Spleen (tissue), 11 donors: ENCODE results near the gene AK8. TPM values are rescaled to one million over a fixed set of nuclear protein-coding genes. Genes with fewer than 3 reads are reported as not detected.

Experiments
- DNase-seq: peaks from one replicate; pipeline ENCODE4 v3.0.0-alpha.2; 2020
- H3K27ac ChIP-seq, 8 donors: fragments of 200-600 bp; sonication (generic) in 7 of 8; 1 replicate in 4 of 8; 2 replicates in 4 of 8; pipeline versions ENCODE4 v1.5.0 to v1.8.0; 2016 to 2021; ENCODE audit warnings: inconsistent platforms in 4 of 8, mild to moderate bottlenecking in 4 of 8, moderate library complexity in 1 of 8
- H3K27me3 ChIP-seq, 7 donors: fragments of 200-600 bp; sonication (generic) in 6 of 7; replicated peaks in 1 of 7; 1 replicate in 4 of 7; 2 replicates in 3 of 7; pipeline versions ENCODE4 v1.5.0 to v1.8.0; 2016 to 2021; ENCODE audit warnings: inconsistent platforms in 3 of 7, mild to moderate bottlenecking in 1 of 7
- H3K36me3 ChIP-seq, 6 donors: fragments of 200-600 bp; sonication (generic) in 5 of 6; 1 replicate in 4 of 6; 2 replicates in 2 of 6; pipeline versions ENCODE4 v1.5.0 to v1.8.0; 2016 to 2021; ENCODE audit warnings: inconsistent platforms in 2 of 6
- H3K4me1 ChIP-seq, 6 donors: fragments of 200-600 bp; sonication (generic) in 5 of 6; 1 replicate in 3 of 6; 2 replicates in 3 of 6; pipeline versions ENCODE4 v1.5.0 to v1.8.0; 2016 to 2021; ENCODE audit warnings: inconsistent platforms in 3 of 6
- H3K4me3 ChIP-seq, 8 donors: fragments of 200-600 bp; sonication (generic) in 7 of 8; 1 replicate in 4 of 8; 2 replicates in 4 of 8; pipeline versions ENCODE4 v1.5.0 to v1.8.0; 2016 to 2021; ENCODE audit warnings: inconsistent platforms in 4 of 8, mild to moderate bottlenecking in 4 of 8, moderate library complexity in 2 of 8
- H3K9me3 ChIP-seq, 8 donors: fragments of 200-600 bp; sonication (generic) in 7 of 8; 1 replicate in 4 of 8; 2 replicates in 4 of 8; pipeline versions ENCODE4 v1.5.0 to v1.8.0; 2016 to 2021; ENCODE audit warnings: inconsistent platforms in 4 of 8
- CTCF ChIP-seq, 11 experiments: fragments of 200-600 bp in 7 of 11; fragments of 450-650 bp in 4 of 11; sonication (generic) in 4 of 11; IDR thresholded peaks in 8 of 11; conservative IDR thresholded peaks in 3 of 11; 1 replicate in 7 of 11; 2 replicates in 4 of 11; pipeline versions ENCODE4 v1.4.0 to v1.8.0; 2016 to 2021; ENCODE audit warnings: antibody characterized with exemption in 11 of 11, inconsistent platforms in 4 of 11, mild to moderate bottlenecking in 1 of 11
- POLR2A ChIP-seq, 3 donors: fragments of 450-650 bp; IDR thresholded peaks; one replicate each; pipeline ENCODE4 v1.5.1; 2017; ENCODE audit warnings: antibody characterized with exemption in 3 of 3, mild to moderate bottlenecking in 1 of 3
- POLR2AphosphoS5 ChIP-seq, 3 donors: sonication (generic); formaldehyde crosslinking; IDR thresholded peaks; one replicate each; pipeline ENCODE4 v1.5.1; 2017; ENCODE audit warnings: antibody characterized with exemption in 3 of 3
- WGBS, 5 donors: extraction: QIAGEN DNeasy Blood & Tissue Kit in 3 of 5; methylation state at CpG; one replicate each; pipeline versions ENCODE4 v1.1.5 to v1.1.7; 2013 to 2018; 5-methylcytosine and 5-hydroxymethylcytosine counted together
- intact Hi-C: fragments of 100-400 bp; cut with DNase I; formaldehyde crosslinking; loops from one replicate; pipeline ENCODE4 v1.15.0; 2023; ENCODE audit warnings: low total_unique reads
- polyA plus RNA-seq, 3 donors: library from polyadenylated mRNA; stranded (reverse); fragments of 200-250 nt; gene quantifications; one replicate each; pipeline ENCODE4 v1.2.1, GENCODE V29; 2013
- total RNA-seq, 7 donors: library from RNA; depleted of rRNA in 3 of 7; stranded (reverse); fragments of >200 nt in 3 of 7; fragmentation: NEBNext Ultra II Directional in 4 of 7; extraction: Animal tissue kit (Norgen Biotek cat#: 25700) in 4 of 7; gene quantifications; one replicate each; pipeline versions ENCODE4 v1.1.0 to v1.2.1, GENCODE V29; 2016 to 2021
- donor health status: healthy with polysubstance abuse.
- donor health status: DM: no; HTN: no; CAD: no; lungs with moderate emphysema.
- donor health status: DM: no; HTN: no; CAD: no.
- donor health status: Bipolar disorder and iron deficiency.
- donor health status: healthy.
- donor health status: DM: no; HTN: no; CAD: no.
- donor health status: DM: yes; HTN: yes; CAD: no.

AK8 gene
- total and polyA plus RNA-seq, 10 donors, result 0.22 to 1.8 (median 0.93) TPM

GRCh38 chr9:132919614-132920268, 41.7 kb upstream of the AK8 start:
- Histone ChIP-seq H3K4me1 (no peaks in the 10 kb centered on the region), H3K9me3 (peaks cover 0 to 6% (median 0%) of the 10 kb centered on the region in 8 donors), H3K27me3 (no peaks in the 10 kb centered on the region), H3K4me3 (no peak overlapping the region), H3K36me3 (peaks cover 12 to 100% (median 87%) of the 10 kb centered on the region in 6 donors), H3K27ac (no peak overlapping the region)
- DNase-seq, result no peak
- intact Hi-C loops, result no loop called here
- 93 to 99% (median 97%) methylated on average over 7 of the region's 7 CpGs for WGBS, 5 donors
- no peak for TF ChIP-seq POLR2A (IDR thresholded peaks at IDR 0.05)
- TF ChIP-seq CTCF (IDR thresholded peaks at IDR 0.05 in 8 of 11, conservative IDR thresholded peaks at IDR 0.05 in 3 of 11), result no peak

GRCh38 chr9:132914924-132915323, 36.8 kb upstream of the AK8 start:
- 89 to 98% (median 95%) methylated on average over 6 of the region's 6 CpGs for WGBS, 5 donors
- peaks cover 0 to 6% (median 0%) of the 10 kb centered on the region in 8 donors for H3K9me3 ChIP-seq
- intact Hi-C loops, result no loop called here
- H3K27me3 ChIP-seq, result no peaks in the 10 kb centered on the region
- H3K27ac ChIP-seq, result no peak overlapping the region
- no peak overlapping the region for H3K4me3 ChIP-seq
- H3K4me1 ChIP-seq, result no peaks in the 10 kb centered on the region
- TF ChIP-seq POLR2A (IDR thresholded peaks at IDR 0.05), result no peak
- DNase-seq, result no peak
- H3K36me3 ChIP-seq, result peaks cover 12 to 98% (median 74%) of the 10 kb centered on the region in 6 donors

- H3K36me3 ChIP-seq, result peaks cover 10 to 96% (median 64%) of the 10 kb centered on the region in 6 donors
- WGBS, 5 donors, result 95 to 97% (median 97%) methylated on average over 4 of the region's 4 CpGs
Measured at GRCh38 chr9:132912131-132912530, 34.0 kb upstream of the AK8 start.

GRCh38 chr9:132910376-132910775, 32.3 kb upstream of the AK8 start:
- Histone ChIP-seq H3K4me3 (no peak overlapping the region), H3K36me3 (peaks cover 7 to 96% (median 62%) of the 10 kb centered on the region in 6 donors), H3K27me3 (no peaks in the 10 kb centered on the region), H3K4me1 (peaks cover 0 to 13% (median 0%) of the 10 kb centered on the region in 6 donors), H3K27ac (no peak overlapping the region), H3K9me3 (no peaks in the 10 kb centered on the region)
- DNase-seq, result no peak
- intact Hi-C loops, result no loop called here
- WGBS, 5 donors, result 88 to 98% (median 95%) methylated on average over 6 of the region's 6 CpGs
- TF ChIP-seq POLR2AphosphoS5 (IDR thresholded peaks at IDR 0.05) (no peak), POLR2A (IDR thresholded peaks at IDR 0.05) (no peak), CTCF (IDR thresholded peaks at IDR 0.05 in 8 of 11, conservative IDR thresholded peaks at IDR 0.05 in 3 of 11) (no peak)

More at GRCh38 chr9:132912131-132912530, 34.0 kb upstream of the AK8 start:
- no peak overlapping the region for H3K27ac ChIP-seq
- peaks cover 0 to 13% (median 0%) of the 10 kb centered on the region in 6 donors for H3K4me1 ChIP-seq
- intact Hi-C loops, result no loop called here
- no peaks in the 10 kb centered on the region for H3K27me3 ChIP-seq
- TF ChIP-seq CTCF (IDR thresholded peaks at IDR 0.05 in 8 of 11, conservative IDR thresholded peaks at IDR 0.05 in 3 of 11) (no peak), POLR2AphosphoS5 (IDR thresholded peaks at IDR 0.05) (no peak), POLR2A (IDR thresholded peaks at IDR 0.05) (no peak)
- DNase-seq, result no peak
- H3K9me3 ChIP-seq, result peaks cover 0 to 6% (median 0%) of the 10 kb centered on the region in 8 donors
- H3K4me3 ChIP-seq, result no peak overlapping the region
